ENCODE data around the gene CNTN1.

CNTN1 gene

GRCh38 chr12:40831916-40832315 lies 139.7 kb downstream of the CNTN1 start:
- DNase-seq (ENCODE audit: low read depth) = no peak
- in situ Hi-C loops (cut with HindIII; ENCODE audit: low sequenced_read_pairs) = no loop called here
- TF ChIP-seq CTCF (IDR thresholded peaks at IDR 0.05; ENCODE audit: low read depth, low read length, missing control alignments) = no peak
- H3K4me3 ChIP-seq (ENCODE audit: low read depth, low read length) = no peak overlapping the region

GRCh38 chr12:40832668-40833067 lies 140.4 kb downstream of the CNTN1 start:
- no peak overlapping the region for H3K4me3 ChIP-seq (ENCODE audit: low read depth, low read length)
- no peak for DNase-seq (ENCODE audit: low read depth)
- in situ Hi-C loops (cut with HindIII; ENCODE audit: low sequenced_read_pairs) = no loop called here
- TF ChIP-seq CTCF (IDR thresholded peaks at IDR 0.05; ENCODE audit: low read depth, low read length, missing control alignments) = no peak

- in situ Hi-C loops (cut with HindIII; ENCODE audit: low sequenced_read_pairs) = no loop called here
- no peak for DNase-seq (ENCODE audit: low read depth)
- no peak overlapping the region for H3K4me3 ChIP-seq (ENCODE audit: low read depth, low read length)
- TF ChIP-seq CTCF (IDR thresholded peaks at IDR 0.05; ENCODE audit: low read depth, low read length, missing control alignments) = no peak
Measured at GRCh38 chr12:40833818-40834217, 141.6 kb downstream of the CNTN1 start.

GRCh38 chr12:40834321-40834720 lies 142.1 kb downstream of the CNTN1 start:
- in situ Hi-C loops (cut with HindIII; ENCODE audit: low sequenced_read_pairs) = no loop called here
- TF ChIP-seq CTCF (IDR thresholded peaks at IDR 0.05; ENCODE audit: low read depth, low read length, missing control alignments) = no peak
- no peak for DNase-seq (ENCODE audit: low read depth)

GRCh38 chr12:40837891-40838429 lies 145.7 kb downstream of the CNTN1 start:
- no peak for TF ChIP-seq CTCF (IDR thresholded peaks at IDR 0.05; ENCODE audit: low read depth, low read length, missing control alignments)
- DNase-seq (ENCODE audit: low read depth) = no peak
- H3K4me3 ChIP-seq (ENCODE audit: low read depth, low read length) = no peak overlapping the region
- in situ Hi-C loops (cut with HindIII; ENCODE audit: low sequenced_read_pairs) = no loop called here

More at GRCh38 chr12:40834321-40834720, 142.1 kb downstream of the CNTN1 start:
- no peak overlapping the region for H3K4me3 ChIP-seq (ENCODE audit: low read depth, low read length)

GRCh38 chr12:40843495-40843894 lies 151.3 kb downstream of the CNTN1 start:
- H3K4me3 ChIP-seq (ENCODE audit: low read depth, low read length) = no peak overlapping the region
- no peak for DNase-seq (ENCODE audit: low read depth)
- in situ Hi-C loops (cut with HindIII; ENCODE audit: low sequenced_read_pairs) = no loop called here
- no peak for TF ChIP-seq CTCF (IDR thresholded peaks at IDR 0.05; ENCODE audit: low read depth, low read length, missing control alignments)

Data from astrocyte of the cerebellum (primary cell).